ENCODE measurements around the gene ODAD4. TPM values are rescaled to one million over a fixed set of nuclear protein-coding genes. Genes with fewer than 3 reads are reported as not detected.

The ODAD4 gene
- total RNA-seq, 1 donor from 2014 or later = 0.98 TPM

GRCh38 chr17:41996855-41997164 is 66.4 kb downstream of the ODAD4 start:
- H3K27me3 ChIP-seq (ENCODE audit: insufficient read depth, low read length) = no peaks in the 10 kb centered on the region
- H2AFZ ChIP-seq (ENCODE audit: low read depth, low read length) = no peak overlapping the region
- H3K36me3 ChIP-seq (ENCODE audit: insufficient read depth, low read length) = peaks cover 38% of the 10 kb centered on the region
- TF ChIP-seq EZH2 (IDR thresholded peaks at IDR 0.05; ENCODE audit: insufficient read depth, low read length) (no peak), CTCF (IDR thresholded peaks at IDR 0.05; ENCODE audit: insufficient read depth, low read depth, low read length) (no peak)
- Mint-ChIP-seq H3K27me3 (ENCODE audit: low read depth, unreplicated experiment) (no peaks in the 10 kb centered on the region), H3K27ac (ENCODE audit: unreplicated experiment) (no peak overlapping the region), H3K9me3 (ENCODE audit: unreplicated experiment) (no peaks in the 10 kb centered on the region), H3K4me1 (ENCODE audit: low read depth, unreplicated experiment) (peaks cover 25% of the 10 kb centered on the region), H3K36me3 (ENCODE audit: low read depth, unreplicated experiment) (peaks cover 23% of the 10 kb centered on the region), H3K4me3 (ENCODE audit: unreplicated experiment) (no peak overlapping the region)
- FAIRE-seq (no peak), DNase-seq (ENCODE audit: low read depth) (no peak)
- H3K79me2 ChIP-seq (ENCODE audit: insufficient read depth, low read length) = peaks cover 16% of the 10 kb centered on the region
- peaks cover 53% of the 10 kb centered on the region for H4K20me1 ChIP-seq (ENCODE audit: insufficient read depth, low read length)
- no peak overlapping the region for H3K27ac ChIP-seq (ENCODE audit: low read depth, low read length)
- H3K4me2 ChIP-seq (ENCODE audit: low read length) = peak overlapping the region; percentile 71
- no peaks in the 10 kb centered on the region for H3K9me3 ChIP-seq (ENCODE audit: insufficient read depth, low read depth, low read length)
- H3K4me1 ChIP-seq (ENCODE audit: insufficient read depth, low read length) = peaks cover 18% of the 10 kb centered on the region
- no peak overlapping the region for H3K4me3 ChIP-seq (ENCODE audit: insufficient read depth, low read depth, low read length)
- no peak overlapping the region for H3K9ac ChIP-seq (ENCODE audit: low read length)

- Histone ChIP-seq H3K79me2 (ENCODE audit: insufficient read depth, low read length) (peaks cover 32% of the 10 kb centered on the region), H3K4me2 (ENCODE audit: low read length) (no peak overlapping the region), H3K9ac (ENCODE audit: low read length) (no peak overlapping the region), H2AFZ (ENCODE audit: low read depth, low read length) (no peak overlapping the region), H3K4me1 (ENCODE audit: insufficient read depth, low read length) (peaks cover 24% of the 10 kb centered on the region), H3K27me3 (ENCODE audit: insufficient read depth, low read length) (no peaks in the 10 kb centered on the region), H3K36me3 (ENCODE audit: insufficient read depth, low read length) (peaks cover 36% of the 10 kb centered on the region), H3K4me3 (ENCODE audit: insufficient read depth, low read depth, low read length) (no peak overlapping the region), H3K9me3 (ENCODE audit: insufficient read depth, low read depth, low read length) (no peaks in the 10 kb centered on the region), H4K20me1 (ENCODE audit: insufficient read depth, low read length) (peaks cover 61% of the 10 kb centered on the region), H3K27ac (ENCODE audit: low read depth, low read length) (no peak overlapping the region)
- no peak for TF ChIP-seq EZH2 (IDR thresholded peaks at IDR 0.05; ENCODE audit: insufficient read depth, low read length)
- no peak for TF ChIP-seq CTCF (IDR thresholded peaks at IDR 0.05; ENCODE audit: insufficient read depth, low read depth, low read length)
- Mint-ChIP-seq H3K4me3 (ENCODE audit: unreplicated experiment) (no peak overlapping the region), H3K9me3 (ENCODE audit: unreplicated experiment) (no peaks in the 10 kb centered on the region), H3K27me3 (ENCODE audit: low read depth, unreplicated experiment) (no peaks in the 10 kb centered on the region), H3K4me1 (ENCODE audit: low read depth, unreplicated experiment) (peaks cover 32% of the 10 kb centered on the region), H3K27ac (ENCODE audit: unreplicated experiment) (no peak overlapping the region), H3K36me3 (ENCODE audit: low read depth, unreplicated experiment) (peaks cover 14% of the 10 kb centered on the region)
- DNase-seq (ENCODE audit: low read depth) (no peak), FAIRE-seq (no peak)
Observed at GRCh38 chr17:41998497-41998896, 68.1 kb downstream of the ODAD4 start.

GRCh38 chr17:42000413-42001133 is 70.2 kb downstream of the ODAD4 start:
- H3K36me3 ChIP-seq (ENCODE audit: insufficient read depth, low read length) = peaks cover 26% of the 10 kb centered on the region
- H3K4me1 ChIP-seq (ENCODE audit: insufficient read depth, low read length) = peaks cover 32% of the 10 kb centered on the region
- FAIRE-seq = no peak
- no peak overlapping the region for H3K4me3 ChIP-seq (ENCODE audit: insufficient read depth, low read depth, low read length)
- peaks cover 73% of the 10 kb centered on the region for H4K20me1 ChIP-seq (ENCODE audit: insufficient read depth, low read length)
- H3K27ac Mint-ChIP-seq (ENCODE audit: unreplicated experiment) = no peak overlapping the region
- H3K9me3 ChIP-seq (ENCODE audit: insufficient read depth, low read depth, low read length) = no peaks in the 10 kb centered on the region
- H3K27me3 Mint-ChIP-seq (ENCODE audit: low read depth, unreplicated experiment) = no peaks in the 10 kb centered on the region
- H3K4me3 Mint-ChIP-seq (ENCODE audit: unreplicated experiment) = no peak overlapping the region
- H3K27ac ChIP-seq (ENCODE audit: low read depth, low read length) = no peak overlapping the region
- H3K9ac ChIP-seq (ENCODE audit: low read length) = no peak overlapping the region
- H3K27me3 ChIP-seq (ENCODE audit: insufficient read depth, low read length) = no peaks in the 10 kb centered on the region
- H2AFZ ChIP-seq (ENCODE audit: low read depth, low read length) = no peak overlapping the region
- TF ChIP-seq EZH2 (IDR thresholded peaks at IDR 0.05; ENCODE audit: insufficient read depth, low read length) (no peak), CTCF (IDR thresholded peaks at IDR 0.05; ENCODE audit: insufficient read depth, low read depth, low read length) (no peak)
- H3K4me1 Mint-ChIP-seq (ENCODE audit: low read depth, unreplicated experiment) = peaks cover 40% of the 10 kb centered on the region
- no peaks in the 10 kb centered on the region for H3K9me3 Mint-ChIP-seq (ENCODE audit: unreplicated experiment)
- H3K36me3 Mint-ChIP-seq (ENCODE audit: low read depth, unreplicated experiment) = peaks cover 10% of the 10 kb centered on the region
- DNase-seq (ENCODE audit: low read depth) = no peak
- H3K4me2 ChIP-seq (ENCODE audit: low read length) = no peak overlapping the region
- H3K79me2 ChIP-seq (ENCODE audit: insufficient read depth, low read length) = peaks cover 53% of the 10 kb centered on the region
